Measurements from ENCODE around the gene ZFX.

The ZFX gene

GRCh38 chrX:24242649-24243175 is 93.2 kb downstream of the ZFX start:
- FAIRE-seq, result no peak

DNA sequence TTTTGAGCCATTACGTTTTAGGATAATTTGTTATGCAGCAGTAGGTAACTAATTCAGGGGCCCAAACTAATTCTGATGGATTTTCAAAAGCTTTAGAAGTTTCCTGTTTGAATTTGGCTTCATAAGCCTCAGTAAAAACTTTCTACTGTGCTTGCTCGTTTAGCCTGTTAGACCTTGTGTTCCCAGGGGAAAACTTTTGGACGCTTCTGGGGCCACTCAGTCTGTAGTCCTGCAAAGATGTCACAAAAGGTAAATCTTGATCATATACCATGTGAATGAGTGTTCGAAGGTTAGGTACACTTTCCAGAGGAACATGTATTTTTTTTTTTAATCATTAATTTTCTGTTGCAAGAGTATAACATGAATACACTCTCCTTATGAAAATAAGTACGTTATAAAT is 93.7 kb downstream of the ZFX start:
- FAIRE-seq, result no peak

GRCh38 chrX:24243692-24244091 is 94.2 kb downstream of the ZFX start:
- FAIRE-seq, result no peak

- FAIRE-seq, result no peak
Observed at GRCh38 chrX:24245202-24245601, 95.7 kb downstream of the ZFX start.

- no peak for FAIRE-seq
Observed at GRCh38 chrX:24248042-24248441, 98.5 kb downstream of the ZFX start.

DNA sequence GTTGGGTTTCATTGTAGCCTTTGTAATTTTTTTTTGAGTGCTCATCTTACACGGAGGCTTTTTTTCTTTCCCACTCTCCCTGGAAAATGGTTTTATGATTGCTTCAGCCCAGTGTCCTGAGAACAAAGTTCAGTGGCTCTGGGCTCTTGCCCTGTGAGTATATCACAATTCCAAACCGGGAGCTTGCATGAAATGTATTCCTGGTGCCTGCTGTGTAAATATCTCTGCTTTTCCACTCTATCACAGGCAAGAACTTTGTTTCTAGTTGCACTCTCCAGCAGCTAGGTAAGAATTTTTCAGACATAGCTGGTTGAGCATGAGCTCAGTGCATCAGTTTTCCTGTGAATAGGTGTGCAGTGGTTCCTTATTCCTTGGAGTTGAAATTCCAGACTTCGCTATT is 103.5 kb downstream of the ZFX start:
- FAIRE-seq, result no peak

- FAIRE-seq, result no peak
Observed at GRCh38 chrX:24253469-24253868, 103.9 kb downstream of the ZFX start.

DNA sequence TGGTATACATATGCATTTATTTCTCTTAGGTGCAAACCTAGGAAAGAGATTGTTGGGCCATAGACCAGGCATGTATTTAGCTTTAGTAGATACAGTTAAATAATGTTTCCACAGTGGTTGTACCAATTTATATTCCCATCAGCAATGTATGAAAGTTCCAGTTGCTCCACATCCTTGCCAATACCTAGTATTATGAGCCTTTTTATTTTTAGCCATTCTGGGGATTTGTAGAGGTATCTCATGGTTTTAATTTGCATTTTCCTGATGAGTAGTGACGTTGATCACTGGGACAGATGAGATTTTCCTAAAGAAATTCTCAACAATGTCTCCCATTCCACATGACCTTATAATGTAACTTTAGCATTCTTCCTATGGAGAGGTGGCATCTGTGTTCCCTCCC is 107.5 kb downstream of the ZFX start:
- no peak for FAIRE-seq

- FAIRE-seq, result peak; percentile 66
Observed at GRCh38 chrX:24259544-24260240, 110.2 kb downstream of the ZFX start.

- FAIRE-seq, result no peak
Observed at GRCh38 chrX:24260842-24261550, 111.5 kb downstream of the ZFX start.

- no peak for FAIRE-seq
Observed at GRCh38 chrX:24262309-24262708, 112.8 kb downstream of the ZFX start.

DNA sequence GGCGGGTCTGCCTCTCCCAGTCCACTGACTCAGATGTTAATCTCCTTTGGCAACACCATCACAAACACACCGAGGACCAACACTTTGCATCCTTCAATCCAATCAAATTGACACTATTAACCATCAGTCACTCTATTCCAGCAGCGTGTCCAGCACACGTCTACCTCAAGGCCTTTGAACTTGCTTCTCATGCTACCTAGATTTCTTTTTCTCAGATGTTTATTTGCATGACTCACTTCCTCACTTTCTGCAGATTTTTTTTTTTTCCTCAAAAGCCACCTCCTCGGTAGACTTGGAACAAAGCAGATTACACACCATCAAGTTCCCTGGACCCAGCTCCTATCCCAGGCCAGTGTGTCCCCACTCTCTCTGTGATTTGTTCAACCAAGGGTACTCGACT is 114.9 kb downstream of the ZFX start:
- no peak for FAIRE-seq
